ENCODE data around the gene PLA2G4A. TPM values are rescaled to one million over a fixed set of nuclear protein-coding genes. Genes with fewer than 3 reads are reported as not detected.

PLA2G4A gene
- total RNA-seq, 2 donors from 2014 or later = 5.8 to 8.2 TPM

DNA sequence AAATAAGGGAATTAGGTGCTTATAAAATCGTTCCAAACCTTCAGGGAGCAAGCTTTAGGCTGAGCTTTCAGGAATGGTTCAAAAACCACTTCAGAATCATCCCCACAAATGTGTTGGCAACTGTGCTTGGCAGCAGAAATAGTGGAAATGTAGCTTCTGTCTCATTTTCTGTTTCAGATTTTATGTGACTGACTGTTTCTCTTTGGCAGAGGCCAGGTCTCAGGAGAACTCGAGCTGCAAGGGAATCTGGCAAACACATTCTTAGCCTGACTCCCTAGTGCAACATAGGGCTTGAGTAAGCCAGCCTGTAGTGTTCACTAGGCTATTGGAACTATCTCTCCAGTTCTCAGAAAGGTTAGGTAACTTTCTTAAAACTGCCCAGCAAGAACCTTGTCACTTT is 128.6 kb downstream of the PLA2G4A start:
- H3K4me1 ChIP-seq = no peaks in the 10 kb centered on the region
- H3K4me3 ChIP-seq = no peak overlapping the region
- no peaks in the 10 kb centered on the region for H3K36me3 ChIP-seq
- TF ChIP-seq, protein P1, sequence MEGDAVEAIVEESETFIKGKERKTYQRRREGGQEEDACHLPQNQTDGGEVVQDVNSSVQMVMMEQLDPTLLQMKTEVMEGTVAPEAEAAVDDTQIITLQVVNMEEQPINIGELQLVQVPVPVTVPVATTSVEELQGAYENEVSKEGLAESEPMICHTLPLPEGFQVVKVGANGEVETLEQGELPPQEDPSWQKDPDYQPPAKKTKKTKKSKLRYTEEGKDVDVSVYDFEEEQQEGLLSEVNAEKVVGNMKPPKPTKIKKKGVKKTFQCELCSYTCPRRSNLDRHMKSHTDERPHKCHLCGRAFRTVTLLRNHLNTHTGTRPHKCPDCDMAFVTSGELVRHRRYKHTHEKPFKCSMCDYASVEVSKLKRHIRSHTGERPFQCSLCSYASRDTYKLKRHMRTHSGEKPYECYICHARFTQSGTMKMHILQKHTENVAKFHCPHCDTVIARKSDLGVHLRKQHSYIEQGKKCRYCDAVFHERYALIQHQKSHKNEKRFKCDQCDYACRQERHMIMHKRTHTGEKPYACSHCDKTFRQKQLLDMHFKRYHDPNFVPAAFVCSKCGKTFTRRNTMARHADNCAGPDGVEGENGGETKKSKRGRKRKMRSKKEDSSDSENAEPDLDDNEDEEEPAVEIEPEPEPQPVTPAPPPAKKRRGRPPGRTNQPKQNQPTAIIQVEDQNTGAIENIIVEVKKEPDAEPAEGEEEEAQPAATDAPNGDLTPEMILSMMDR (IDR thresholded peaks at IDR 0.05) = no peak
- no peaks in the 10 kb centered on the region for H3K27me3 ChIP-seq
- H3K27ac ChIP-seq = no peak overlapping the region
- H3K9me3 ChIP-seq = no peaks in the 10 kb centered on the region
- DNase-seq (ENCODE audit: low spot score) = no peak

- no peak for DNase-seq (ENCODE audit: low spot score)
- Histone ChIP-seq H3K27ac (no peak overlapping the region), H3K4me1 (no peaks in the 10 kb centered on the region), H3K27me3 (no peaks in the 10 kb centered on the region), H3K9me3 (no peaks in the 10 kb centered on the region), H3K4me3 (no peak overlapping the region), H3K36me3 (no peaks in the 10 kb centered on the region)
- TF ChIP-seq, protein P1 (IDR thresholded peaks at IDR 0.05) = no peak
These were observed 129.8 kb downstream of the PLA2G4A start for GRCh38 chr1:186958520-186958919.

DNA sequence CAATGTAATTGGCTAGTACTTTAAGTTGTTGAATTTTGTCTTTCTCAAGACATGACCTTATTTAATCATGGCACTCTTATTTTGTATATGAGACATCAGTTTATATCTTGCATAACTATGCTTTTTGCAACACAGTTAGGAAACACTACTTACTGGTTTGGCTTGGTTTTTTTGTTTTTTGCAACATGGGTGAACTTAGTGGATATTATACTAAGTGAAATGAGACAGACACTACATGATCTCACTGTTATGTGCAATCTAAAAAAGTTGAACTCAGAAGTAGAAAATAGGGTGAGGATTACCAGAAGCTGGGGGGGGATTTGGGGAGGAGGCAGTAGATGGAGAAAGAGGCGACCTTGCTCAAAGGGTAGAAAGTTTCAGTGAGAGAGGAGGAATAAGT is 132.1 kb downstream of the PLA2G4A start:
- Histone ChIP-seq H3K36me3 (no peaks in the 10 kb centered on the region), H3K4me3 (no peak overlapping the region), H3K9me3 (no peaks in the 10 kb centered on the region), H3K4me1 (no peaks in the 10 kb centered on the region), H3K27me3 (no peaks in the 10 kb centered on the region), H3K27ac (no peak overlapping the region)
- no peak for DNase-seq (ENCODE audit: low spot score)
- TF ChIP-seq, protein P1 (IDR thresholded peaks at IDR 0.05) = no peak

DNA sequence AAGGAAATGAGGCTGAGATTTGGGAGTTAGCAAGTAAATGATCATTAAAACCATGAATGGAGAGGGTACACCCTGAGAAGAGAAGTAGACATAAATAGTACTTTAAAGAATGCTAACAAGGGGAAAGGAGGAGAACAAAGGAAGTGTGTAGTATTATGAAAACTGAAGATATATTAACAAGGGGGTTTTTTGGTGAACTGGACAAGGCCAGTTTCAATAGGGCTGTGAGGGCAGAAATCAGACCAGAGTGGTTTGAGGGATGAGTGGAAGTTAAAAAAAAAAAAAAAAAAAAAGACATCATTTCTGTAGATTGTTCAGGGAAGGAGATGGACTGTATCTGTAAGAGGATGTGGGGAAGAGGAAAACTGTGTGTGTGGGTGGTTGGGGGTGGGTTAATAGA is 137.1 kb downstream of the PLA2G4A start:
- H3K9me3 ChIP-seq = no peaks in the 10 kb centered on the region
- H3K4me1 ChIP-seq = no peaks in the 10 kb centered on the region
- H3K36me3 ChIP-seq = no peaks in the 10 kb centered on the region
- DNase-seq (ENCODE audit: low spot score) = no peak
- no peaks in the 10 kb centered on the region for H3K27me3 ChIP-seq
- no peak overlapping the region for H3K4me3 ChIP-seq
- TF ChIP-seq, protein P1 (IDR thresholded peaks at IDR 0.05) = no peak
- H3K27ac ChIP-seq = no peak overlapping the region

DNA sequence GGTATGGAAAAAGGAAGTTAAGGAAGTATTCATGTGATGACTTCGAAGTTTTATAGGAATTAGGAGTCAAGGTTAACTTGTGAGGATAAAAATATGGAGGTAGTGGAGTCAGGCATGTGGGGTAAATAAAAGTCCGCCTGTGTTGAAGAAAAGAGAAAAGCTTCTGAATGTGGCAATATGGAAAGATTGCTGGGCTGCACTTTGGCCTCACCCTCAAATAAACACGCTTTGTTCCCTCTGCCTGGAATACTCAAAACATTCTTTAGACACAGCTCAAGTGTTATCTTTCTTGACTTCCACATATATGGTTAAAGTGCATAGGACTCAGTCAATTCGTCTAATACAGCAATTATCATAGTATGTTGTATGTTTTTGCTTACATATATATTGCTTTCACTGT is 137.7 kb downstream of the PLA2G4A start:
- no peak overlapping the region for H3K4me3 ChIP-seq
- no peaks in the 10 kb centered on the region for H3K9me3 ChIP-seq
- H3K4me1 ChIP-seq = no peaks in the 10 kb centered on the region
- no peaks in the 10 kb centered on the region for H3K36me3 ChIP-seq
- no peak for DNase-seq (ENCODE audit: low spot score)
- no peaks in the 10 kb centered on the region for H3K27me3 ChIP-seq
- no peak overlapping the region for H3K27ac ChIP-seq
- TF ChIP-seq, protein P1 (IDR thresholded peaks at IDR 0.05) = no peak

DNA sequence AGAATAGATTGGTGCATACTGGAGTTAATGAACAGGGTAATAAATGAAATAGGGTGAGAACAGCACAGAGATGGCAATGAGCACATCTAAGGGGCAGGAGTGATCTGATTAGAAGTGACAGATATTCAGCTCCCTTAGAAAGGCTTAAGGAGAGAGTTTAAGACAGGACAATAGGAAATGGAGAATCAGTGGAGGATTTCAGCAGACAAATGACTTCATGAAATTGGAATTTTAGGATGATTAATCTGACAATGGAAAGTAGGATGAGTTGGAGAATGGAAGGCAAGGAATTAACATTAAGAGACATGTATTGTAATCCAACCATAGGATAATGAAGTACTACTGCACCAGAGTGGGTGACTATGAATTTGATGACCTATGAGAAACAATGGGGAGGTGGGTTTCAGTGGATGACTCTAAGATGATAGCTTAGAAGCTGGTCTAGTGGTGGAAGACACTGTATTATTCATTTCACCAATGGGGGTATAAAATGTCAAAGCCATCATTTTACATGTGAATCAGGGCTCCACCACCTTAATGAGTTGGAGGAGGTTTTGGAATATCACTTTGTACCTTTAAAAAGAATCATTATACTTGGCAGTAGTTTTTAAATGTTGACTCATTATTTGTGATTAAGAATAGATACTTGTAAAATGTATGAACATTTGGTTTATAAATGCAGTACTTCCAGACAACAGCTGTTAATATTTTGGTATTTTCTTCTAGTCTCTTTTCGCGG is 139.1 kb downstream of the PLA2G4A start:
- DNase-seq (ENCODE audit: low spot score) = no peak
- Histone ChIP-seq H3K4me3 (no peak overlapping the region), H3K27me3 (no peaks in the 10 kb centered on the region), H3K27ac (no peak overlapping the region), H3K9me3 (no peaks in the 10 kb centered on the region), H3K36me3 (no peaks in the 10 kb centered on the region), H3K4me1 (no peaks in the 10 kb centered on the region)
- TF ChIP-seq, protein P1 (IDR thresholded peaks at IDR 0.05) = no peak
